ENCODE data around the gene FRMD4B.
"Not testable (repeated sequence)": the region's sequence is repeated elsewhere in the genome, so short reads cannot be mapped to it uniquely, and the experiment has no call there.

The FRMD4B gene

DNA sequence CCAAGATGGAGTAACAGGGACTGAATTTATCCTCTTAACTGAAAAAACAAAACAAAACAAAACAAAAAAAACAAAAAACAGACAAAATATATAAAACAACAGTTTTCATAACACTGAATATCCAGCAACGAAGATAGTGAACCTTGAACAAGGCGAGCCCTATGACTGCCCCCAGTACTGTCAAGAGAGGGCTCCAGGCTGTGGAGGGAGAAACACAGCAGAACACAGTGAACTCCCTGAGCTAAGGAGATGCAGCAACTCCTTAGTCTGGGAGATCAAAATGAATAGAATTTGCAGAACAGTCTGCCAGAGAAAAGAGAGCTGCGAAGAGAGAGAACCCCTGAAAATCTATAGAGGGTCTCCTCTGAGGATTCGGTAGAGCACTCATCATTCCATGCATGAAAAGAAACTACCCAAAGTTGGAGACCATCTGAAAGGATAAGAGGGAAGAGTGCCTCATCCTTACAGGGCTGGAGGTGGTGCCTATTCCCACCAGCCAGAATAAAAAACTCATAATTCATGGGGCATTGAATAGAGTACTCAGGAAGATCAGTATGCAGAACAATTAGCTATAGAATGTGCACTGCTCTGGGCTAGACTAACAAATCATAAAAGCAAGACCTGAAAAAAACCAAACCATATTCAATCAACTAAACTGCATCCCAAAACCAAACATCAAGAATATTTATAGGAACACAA, 101.8 kb downstream of the FRMD4B start:
- DNase-seq (ENCODE audit: low read depth, low spot score): no peak

DNA sequence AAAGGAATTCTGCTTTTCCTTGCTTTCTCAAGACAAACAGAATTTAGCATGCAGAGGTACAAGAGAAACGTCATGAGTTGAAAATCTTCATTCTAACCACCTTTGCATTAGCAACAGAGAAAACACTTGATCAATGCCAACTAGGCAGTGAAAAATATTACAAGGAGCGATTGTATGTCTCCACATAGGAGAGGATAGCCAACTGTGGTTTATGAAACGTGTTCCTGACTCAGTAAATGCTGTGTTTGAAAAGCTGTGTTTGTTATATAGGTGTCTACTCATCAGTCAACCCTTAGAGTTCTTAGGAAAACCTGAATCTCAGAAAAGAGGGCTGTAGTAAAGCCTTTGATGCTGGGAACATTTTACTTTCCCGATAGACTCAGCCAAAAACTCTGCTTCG, 102.4 kb downstream of the FRMD4B start:
- no peak for DNase-seq (ENCODE audit: low read depth, low spot score)

DNA sequence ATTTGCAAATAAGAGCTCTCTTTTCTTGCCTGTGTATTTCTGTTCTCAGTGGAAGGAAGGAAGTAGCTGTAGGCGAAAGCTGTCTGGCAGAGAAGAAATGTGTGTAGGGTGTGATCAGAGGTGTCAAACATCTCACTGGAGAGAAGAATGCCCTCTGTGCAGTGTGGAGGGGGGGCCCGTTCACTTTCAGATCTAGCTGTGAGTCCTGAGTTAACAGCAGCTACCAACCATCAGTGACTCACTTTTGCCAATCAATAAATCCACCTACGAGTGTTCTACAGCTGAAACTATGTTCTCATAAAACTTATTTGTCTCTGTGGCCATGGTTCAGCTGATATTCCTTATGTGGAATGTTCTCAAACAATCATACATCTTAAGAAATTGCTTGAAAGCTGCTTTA, 103.7 kb downstream of the FRMD4B start:
- no peak for DNase-seq (ENCODE audit: low read depth, low spot score)

DNA sequence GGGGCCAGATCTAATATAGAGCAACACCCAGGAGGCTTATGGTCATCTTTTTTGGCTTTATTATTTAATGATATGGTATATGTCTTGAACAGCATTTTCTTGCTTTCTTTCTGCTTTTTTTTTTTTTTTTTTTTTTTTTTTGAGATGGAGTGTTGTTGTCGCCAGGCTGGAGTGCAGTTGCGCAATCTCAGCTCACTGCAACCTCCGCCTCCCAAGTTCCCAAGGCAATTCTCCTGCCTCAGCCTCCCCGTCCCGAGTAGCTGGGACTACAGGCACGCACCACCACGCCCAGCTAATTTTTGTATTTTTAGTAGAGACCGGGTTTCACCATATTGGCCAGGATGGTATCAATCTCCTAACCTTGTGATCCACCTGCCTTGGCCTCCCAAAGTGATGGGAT, 108.5 kb downstream of the FRMD4B start:
- not testable (repeated sequence) for DNase-seq (ENCODE audit: low read depth, low spot score)

DNA sequence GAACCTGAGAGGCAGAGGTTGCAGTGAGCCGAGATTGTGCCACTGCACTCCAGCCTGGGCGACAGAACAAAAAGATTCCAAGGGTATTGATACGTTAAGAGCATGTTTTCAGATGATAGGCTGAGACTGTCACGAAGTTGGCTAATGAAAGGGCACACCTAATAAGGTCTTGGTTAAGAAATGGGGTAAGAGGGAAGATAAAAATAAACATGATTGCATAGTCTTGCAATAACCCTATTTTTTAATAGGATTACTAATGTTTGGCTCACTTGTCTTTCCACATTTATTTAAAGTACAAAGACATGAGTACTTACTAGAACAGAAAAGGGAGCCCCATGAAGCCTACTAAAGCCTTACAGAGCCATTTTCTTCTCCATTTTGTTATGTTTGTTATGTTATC, 109.0 kb downstream of the FRMD4B start:
- DNase-seq (ENCODE audit: low read depth, low spot score): no peak

DNA sequence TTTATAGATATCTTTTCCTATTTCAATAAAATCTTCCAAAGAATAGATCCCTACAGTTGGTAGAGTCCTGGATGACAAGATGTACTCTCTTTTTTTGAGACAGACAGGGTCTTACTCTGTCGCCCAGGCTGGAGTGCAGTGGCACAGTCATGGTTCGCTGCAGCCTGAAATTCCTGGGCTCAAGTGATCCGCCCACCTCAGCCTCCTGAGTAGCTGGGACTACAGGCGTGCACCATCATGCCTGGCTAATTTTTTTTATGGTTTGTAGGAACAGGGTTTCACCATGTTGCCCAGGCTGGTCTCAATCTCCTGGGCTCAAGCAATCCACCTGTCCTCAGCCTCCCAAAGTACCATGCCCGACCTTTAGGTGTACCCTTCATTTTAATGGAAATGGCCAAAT, 109.7 kb downstream of the FRMD4B start:
- not testable (repeated sequence) for DNase-seq (ENCODE audit: low read depth, low spot score)

DNA sequence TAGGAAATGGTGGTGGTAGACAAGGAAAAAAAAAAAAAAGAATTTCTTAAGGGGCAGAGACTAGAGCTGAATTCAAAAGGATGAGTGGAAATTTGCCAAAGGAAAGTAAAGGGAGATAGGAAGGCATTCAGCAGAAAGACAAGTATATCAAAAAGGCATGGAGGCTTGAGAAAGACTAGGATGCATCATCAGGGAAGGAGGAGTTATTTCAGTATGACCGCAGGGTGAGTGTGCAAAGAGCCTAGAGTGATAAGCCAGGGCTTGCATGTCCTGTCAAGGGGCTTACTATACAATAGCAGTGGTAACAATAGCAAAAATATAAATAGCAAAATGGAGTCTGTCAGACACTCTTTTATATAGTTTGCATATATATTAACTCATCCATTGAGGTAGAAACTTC, 112.0 kb downstream of the FRMD4B start:
- DNase-seq (ENCODE audit: low read depth, low spot score): no peak

DNA sequence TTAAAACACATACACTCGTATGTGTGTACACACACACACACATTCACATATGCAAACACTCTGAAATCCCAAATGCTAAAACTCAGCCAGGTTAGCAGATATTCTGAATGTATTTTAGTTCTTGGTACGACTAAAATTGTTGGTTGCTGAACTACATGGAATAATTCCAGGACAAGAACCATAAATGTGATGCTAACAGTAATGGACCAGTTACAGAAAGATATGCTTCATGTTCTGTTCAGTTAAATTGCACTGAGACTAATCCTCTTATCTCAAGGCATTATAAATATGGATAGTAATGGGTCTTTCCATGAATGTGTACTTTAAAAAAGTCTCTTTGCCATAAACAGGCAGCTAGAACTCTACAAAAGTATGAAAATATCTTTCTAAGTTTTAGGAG, 113.3 kb downstream of the FRMD4B start:
- no peak for DNase-seq (ENCODE audit: low read depth, low spot score)

DNA sequence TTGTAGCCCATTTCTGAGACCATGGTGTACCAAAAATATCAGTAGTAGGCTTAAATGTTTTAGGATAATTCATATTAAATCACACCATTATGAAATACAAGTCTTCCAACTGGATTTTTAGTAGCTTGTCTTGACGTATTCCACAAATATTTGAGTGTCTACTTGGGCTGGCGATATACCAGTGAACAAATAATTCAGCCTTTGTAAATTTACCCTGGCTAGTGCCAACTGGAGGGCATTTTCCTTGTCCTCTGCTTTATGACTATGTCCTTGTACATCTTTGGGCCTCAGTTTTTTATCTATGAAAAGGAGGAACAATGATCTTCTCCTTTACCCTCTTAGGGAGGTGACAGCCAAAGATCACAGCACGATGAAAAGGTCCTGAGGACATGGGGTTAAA, 114.8 kb downstream of the FRMD4B start:
- DNase-seq (ENCODE audit: low read depth, low spot score): no peak

DNA sequence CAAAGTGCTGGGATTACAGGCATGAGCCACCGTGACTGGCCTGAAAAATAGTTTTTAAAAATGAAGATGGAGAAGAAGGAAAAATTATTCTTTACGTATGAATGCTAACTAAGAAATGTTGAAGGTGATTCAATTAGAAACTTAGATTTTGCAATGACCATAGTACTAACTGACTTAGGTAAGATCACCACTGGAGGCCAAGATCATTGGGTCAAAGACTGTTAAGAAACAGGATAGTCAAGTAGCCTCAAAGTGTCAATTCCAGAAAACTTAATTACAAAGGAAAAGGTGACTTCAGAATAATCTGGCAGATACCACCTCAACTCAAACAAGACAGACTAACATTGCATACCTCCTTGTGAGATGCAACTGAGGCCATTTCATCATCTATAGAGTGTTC, 119.3 kb downstream of the FRMD4B start:
- no peak for DNase-seq (ENCODE audit: low read depth, low spot score)

DNA sequence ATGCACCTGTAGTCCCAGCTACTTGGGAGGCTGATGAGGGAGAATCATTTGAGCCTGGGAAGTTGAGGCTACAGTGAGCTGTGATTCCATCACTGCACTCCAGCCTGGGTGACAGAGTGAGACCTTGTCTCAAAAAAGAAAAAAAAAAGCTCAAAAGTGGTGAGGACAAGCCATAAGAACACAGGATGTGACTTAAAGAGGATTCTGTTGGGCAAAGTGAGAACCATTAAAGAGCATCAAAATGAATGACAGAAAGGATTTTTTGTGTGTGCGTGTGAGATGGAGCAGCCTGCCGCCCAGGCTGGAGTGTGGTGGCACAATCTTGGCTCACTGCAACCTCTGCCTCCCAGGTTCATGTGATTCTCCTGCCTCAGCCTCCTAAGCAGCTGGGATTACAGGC, 119.8 kb downstream of the FRMD4B start:
- not testable (repeated sequence) for DNase-seq (ENCODE audit: low read depth, low spot score)

DNA sequence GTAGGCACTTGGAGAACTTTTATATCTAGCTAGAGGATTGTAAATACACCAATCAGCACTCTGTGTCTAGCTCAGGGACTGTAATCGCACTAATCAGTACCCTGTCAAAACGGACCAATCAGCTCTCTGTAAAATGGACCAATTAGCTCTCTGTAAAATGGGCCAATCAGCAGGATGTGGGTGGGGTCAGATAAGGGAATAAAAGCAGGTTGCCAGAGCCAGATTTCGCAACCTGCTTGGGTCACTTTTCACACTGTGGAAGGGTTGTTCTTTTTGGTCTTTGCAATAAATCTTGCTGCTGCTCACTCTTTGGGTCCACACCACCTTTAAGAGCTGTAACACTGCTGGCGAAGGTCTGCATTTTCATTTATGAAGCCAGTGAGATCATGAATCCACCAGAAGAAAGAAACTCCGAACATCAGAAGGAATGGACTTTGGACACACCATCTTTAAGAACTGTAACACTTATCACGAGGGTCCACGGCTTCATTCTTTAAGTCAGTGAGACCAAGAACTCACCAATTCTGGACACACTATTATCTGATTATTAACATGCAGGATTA, 125.0 kb downstream of the FRMD4B start:
- not testable (repeated sequence) for DNase-seq (ENCODE audit: low read depth, low spot score)

DNA sequence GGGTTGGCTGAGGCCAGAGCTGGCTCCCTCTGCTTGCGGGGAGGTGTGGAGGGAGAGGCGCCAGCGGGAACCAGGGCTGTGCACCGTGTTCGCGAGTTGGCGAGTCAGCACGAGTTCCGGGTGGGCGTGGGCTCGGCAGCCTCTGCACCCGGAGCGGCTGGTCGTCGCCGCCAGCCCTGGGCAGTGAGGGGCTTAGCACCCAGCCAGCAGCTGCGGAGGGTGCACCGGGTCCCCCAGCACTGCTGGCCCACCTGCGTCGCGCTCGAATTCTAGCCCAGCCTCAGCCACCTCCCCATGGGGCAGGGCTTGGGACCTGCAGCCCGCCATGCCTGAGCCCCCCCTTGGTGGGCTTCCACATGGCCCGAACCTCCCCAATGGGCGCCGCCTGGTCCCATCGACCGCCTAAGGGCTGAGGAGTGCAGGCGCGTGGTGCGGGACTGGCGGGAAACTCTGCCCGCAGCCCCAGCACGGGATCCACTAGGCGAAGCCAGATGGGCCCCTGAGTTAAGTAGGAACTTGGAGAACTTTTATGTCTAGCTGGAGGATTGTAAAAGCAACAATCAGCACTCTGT, 125.6 kb downstream of the FRMD4B start:
- DNase-seq (ENCODE audit: low read depth, low spot score): no peak

DNA sequence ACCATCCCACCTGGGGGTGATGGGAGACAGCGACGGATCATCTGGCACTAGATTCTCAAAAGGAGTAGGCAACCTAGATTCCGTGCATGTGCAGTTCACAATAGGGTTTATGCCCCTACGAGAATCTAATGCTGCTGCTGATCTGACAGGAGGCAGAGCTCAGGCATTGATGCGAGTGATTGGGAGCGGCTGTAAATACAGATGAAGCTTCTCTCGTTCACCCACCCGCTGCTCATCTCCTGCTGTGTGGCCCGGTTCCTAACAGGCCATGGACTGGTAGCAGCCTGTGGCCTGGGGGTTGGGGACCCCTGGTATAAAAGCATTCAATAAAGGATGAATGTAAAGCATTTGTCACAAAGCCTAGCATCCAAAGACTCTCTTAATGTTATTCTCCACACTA, 126.8 kb downstream of the FRMD4B start:
- no peak for DNase-seq (ENCODE audit: low read depth, low spot score)

DNA sequence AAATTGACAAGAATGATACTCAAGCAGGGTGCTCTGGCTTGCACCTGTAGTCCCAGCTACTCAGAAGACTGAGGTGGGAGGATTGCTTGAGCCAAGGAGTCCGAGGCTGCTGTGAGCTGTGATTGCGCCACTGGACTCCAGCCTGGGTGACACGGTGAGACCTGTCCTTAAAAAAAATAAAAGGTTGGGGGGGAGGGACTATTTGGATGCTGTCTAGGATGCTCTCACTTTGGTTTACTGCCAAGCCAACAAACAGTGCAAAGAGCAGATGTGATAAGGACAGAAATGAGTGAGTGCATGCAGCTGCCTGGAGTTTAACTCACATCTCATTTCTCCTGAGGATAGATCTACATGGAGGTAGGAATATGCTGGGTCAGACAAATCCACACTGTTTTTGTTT, 130.0 kb downstream of the FRMD4B start:
- no peak for DNase-seq (ENCODE audit: low read depth, low spot score)

DNA sequence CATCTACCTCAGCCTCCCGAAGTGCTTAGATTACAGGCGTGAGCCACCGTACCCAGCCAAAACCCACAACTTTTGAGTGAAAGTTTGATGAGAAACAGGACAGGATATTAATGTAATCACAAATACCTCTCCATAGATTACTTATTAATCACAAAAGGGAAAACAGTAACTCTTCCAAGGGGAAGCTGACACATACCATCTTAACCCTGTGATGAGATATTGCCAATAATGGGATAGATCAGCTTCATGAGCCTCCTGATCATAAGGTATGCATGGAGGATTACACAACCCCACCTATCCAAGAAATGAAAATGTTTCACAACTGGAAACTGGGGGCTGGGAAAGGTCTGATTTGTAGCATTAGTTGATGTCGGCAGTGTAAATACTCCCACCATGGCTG, 131.5 kb downstream of the FRMD4B start:
- DNase-seq (ENCODE audit: low read depth, low spot score): no peak

DNA sequence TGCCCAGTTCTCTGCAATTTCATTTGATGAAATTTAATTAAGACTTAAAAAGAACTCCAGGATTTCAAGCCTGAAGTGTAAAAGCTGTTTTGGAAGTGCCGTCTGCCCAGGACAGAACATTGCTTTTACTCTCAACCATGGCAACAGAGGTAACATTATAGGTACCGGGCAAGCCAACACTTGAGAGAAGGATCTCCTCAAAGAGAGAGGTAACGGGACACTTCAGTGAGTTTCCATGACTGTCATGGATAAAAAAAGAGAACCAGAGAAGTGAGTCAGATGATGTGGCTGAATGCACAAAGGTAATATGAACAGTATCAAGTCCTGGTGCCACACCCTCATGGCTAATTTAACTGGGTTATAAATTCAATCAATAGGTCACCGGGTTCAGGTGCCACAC, 133.3 kb downstream of the FRMD4B start:
- DNase-seq (ENCODE audit: low read depth, low spot score): no peak

DNA sequence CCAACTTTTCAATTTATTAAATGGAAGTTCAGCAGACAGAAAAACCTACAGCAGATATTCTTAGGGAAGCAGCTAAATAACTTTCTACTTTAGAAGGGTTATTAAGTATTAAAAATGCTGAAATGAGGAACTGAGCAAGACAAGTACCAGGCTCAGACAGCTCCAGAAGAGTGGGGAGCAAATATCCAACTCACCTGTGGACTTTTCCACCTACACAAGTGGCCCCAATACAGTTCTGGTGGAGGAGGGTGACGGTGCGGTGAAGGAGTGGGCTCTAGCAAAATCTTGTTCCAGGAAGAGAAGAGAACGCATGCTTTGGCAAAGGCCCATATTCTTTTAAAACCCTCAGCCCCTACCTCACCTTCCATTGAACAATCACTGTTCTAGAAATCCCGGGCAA, 133.7 kb downstream of the FRMD4B start:
- DNase-seq (ENCODE audit: low read depth, low spot score): no peak

DNA sequence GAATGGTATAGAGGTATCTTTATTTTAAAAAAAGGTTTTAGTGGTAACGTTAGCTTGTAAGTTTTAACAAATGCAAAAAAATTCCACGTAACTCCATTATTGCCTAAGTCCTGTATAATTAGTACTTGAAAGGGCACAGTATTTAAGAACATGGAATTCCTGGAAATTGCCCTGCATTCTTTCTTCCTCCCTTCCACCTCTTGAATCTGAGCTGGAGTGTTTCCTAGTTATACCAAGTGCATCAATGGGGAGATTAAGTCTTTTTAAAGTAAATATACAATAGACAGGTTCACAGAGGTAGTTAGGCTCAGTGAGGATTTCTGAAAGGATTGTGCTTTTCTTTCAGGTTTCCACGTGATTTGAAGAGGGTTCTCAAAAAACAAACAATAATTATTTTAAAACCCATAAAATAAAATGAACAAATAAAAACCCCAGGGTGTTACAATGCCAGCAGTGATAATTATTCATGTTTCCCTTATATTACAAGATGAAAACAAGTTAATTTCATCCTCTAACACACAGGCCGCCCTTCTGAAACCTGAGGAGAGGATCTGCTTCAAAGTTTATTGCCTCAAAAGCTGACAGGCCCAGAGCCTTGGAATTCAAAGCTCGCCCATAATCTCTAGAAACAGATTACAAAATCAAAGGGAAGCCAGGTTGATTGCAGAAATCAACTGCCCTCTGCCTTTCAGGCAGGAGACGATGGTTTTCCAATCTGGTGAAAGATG, 134.6 kb downstream of the FRMD4B start:
- DNase-seq (ENCODE audit: low read depth, low spot score): no peak

DNA sequence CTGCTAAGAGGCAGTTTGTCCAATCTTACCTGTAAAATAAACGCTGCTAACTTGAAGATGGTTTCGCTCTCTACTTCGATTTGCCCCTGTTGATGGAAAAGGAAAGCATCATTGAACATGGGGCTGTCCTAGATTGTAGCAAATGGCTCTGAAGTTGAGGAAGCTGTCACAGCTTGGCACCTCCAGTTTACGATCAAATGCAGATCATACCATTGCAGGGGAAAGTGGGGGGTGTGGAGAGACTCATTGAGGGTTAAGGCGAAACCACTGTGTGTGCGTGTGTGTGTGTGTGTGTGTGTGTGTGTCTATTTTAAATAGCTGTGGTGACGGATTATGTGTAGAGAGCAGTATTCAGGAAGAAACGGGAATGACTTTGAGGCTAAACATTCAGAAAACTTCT, 135.9 kb downstream of the FRMD4B start:
- DNase-seq (ENCODE audit: low read depth, low spot score): peak; percentile 15

DNA sequence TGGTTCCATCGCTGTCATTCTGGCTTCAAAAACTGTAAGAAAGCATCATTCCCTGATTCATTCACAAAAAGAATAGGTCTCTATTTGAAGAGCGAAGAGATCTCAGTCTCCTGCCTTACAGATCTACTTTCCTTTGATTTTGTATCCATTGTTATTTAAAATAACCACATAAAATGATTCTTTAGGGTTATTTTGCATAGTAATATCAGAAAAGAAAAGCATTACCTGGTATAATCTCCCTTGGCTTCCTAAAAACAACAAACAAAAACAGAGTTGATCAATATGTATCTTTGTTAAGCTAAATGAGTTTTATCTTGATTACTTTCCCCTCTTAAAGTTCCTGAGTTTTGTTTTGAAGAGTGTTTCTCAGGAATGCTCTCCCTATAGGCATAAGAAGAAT, 136.9 kb downstream of the FRMD4B start:
- DNase-seq (ENCODE audit: low read depth, low spot score): no peak

DNA sequence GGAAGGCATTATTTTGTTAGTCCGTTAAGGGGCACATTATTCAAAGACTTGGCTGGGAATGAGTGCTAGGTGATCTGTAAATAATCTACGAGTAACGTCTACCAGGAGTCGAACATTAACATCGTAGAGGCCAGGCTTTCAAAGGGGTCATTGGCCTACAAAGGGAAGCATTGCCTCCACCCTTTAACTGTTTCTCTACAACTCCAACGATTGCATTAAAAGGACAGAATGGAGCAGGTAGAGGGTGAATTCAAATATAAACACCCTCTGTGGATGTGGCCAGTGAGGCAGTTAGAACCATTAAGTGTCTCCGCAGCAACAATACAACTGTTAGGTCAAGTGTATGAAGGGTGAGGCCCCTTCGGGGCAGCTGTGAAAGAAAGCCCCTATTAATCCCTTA, 137.5 kb downstream of the FRMD4B start:
- no peak for DNase-seq (ENCODE audit: low read depth, low spot score)

DNA sequence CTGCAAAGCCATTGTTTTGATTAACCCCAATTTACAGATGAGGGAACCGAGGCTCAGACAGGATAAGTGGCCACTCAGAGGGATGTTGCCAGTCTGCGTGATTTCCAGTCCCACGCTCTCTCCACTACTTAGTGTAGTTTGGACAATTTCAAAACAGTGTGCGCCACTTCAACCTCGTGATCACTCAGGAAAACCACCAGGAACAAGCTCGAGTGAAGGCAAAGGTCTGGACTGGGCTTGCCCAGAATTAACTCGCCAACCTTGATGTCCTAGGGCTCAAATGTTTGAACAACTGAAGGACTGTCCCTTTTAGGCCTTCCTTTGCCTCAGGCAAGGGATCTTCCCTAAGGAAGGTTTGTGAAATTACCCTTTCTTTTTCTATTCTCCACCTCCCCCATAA, 139.3 kb downstream of the FRMD4B start:
- no peak for DNase-seq (ENCODE audit: low read depth, low spot score)
